T-helper 22 cell (primary cell): ENCODE results near the gene SYT13.

Source experiments
- DNase-seq: peaks from one replicate; pipeline ENCODE4 v3.0.0-alpha.2; 2020; ENCODE audit warnings: low read depth

Gene SYT13, protein sequence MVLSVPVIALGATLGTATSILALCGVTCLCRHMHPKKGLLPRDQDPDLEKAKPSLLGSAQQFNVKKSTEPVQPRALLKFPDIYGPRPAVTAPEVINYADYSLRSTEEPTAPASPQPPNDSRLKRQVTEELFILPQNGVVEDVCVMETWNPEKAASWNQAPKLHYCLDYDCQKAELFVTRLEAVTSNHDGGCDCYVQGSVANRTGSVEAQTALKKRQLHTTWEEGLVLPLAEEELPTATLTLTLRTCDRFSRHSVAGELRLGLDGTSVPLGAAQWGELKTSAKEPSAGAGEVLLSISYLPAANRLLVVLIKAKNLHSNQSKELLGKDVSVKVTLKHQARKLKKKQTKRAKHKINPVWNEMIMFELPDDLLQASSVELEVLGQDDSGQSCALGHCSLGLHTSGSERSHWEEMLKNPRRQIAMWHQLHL

GRCh38 chr11:45285930-45286632, at the start of gene SYT13:
Gene SYT13, minus strand, starts transcription at chr11:45286341. Its CDS starts 134 bp downstream, at chr11:45286207.
- no peak for DNase-seq

DNA sequence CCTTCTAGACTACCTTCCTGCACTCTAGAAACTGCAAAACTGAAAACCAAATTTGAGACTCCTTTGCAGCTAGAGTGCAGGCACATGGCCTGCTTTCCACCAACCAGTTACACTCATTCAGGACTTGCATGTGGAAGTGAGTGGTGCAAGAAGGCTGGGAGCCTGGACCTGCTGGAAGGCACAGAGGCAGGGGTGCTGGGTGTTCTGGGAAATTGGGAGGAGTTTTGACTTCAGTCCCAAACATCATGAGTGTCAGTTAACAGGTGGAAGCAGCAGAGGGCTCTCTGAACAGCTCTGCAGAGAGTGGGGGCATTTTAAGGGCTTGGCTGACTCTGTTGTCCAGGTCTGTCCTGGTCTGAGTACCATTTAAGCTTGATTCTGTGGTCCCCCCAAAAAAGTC, 49.3 kb upstream of the SYT13 start:
- DNase-seq: no peak

GRCh38 chr11:45334836-45335235, 48.7 kb upstream of the SYT13 start:
- no peak for DNase-seq

DNA sequence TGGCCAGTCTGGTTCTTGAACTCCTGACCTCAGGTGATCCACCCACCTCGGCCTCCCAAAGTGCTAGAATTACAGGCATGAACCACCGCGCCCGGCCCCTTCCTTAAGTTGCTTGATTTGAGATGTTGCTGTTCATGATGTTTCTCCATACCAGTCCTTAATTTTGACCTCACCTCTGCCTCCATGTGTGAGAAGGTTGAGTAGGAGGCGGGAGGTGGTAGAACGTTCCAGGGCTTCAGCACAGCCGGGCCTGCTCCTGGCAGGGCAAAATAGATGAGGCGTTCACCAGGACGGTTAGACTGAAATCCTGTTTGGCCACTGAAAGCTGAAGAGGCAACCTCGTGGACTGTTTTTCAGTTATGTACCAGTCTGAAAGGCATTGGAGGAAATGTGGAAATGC, 48.3 kb upstream of the SYT13 start:
- no peak for DNase-seq

DNA sequence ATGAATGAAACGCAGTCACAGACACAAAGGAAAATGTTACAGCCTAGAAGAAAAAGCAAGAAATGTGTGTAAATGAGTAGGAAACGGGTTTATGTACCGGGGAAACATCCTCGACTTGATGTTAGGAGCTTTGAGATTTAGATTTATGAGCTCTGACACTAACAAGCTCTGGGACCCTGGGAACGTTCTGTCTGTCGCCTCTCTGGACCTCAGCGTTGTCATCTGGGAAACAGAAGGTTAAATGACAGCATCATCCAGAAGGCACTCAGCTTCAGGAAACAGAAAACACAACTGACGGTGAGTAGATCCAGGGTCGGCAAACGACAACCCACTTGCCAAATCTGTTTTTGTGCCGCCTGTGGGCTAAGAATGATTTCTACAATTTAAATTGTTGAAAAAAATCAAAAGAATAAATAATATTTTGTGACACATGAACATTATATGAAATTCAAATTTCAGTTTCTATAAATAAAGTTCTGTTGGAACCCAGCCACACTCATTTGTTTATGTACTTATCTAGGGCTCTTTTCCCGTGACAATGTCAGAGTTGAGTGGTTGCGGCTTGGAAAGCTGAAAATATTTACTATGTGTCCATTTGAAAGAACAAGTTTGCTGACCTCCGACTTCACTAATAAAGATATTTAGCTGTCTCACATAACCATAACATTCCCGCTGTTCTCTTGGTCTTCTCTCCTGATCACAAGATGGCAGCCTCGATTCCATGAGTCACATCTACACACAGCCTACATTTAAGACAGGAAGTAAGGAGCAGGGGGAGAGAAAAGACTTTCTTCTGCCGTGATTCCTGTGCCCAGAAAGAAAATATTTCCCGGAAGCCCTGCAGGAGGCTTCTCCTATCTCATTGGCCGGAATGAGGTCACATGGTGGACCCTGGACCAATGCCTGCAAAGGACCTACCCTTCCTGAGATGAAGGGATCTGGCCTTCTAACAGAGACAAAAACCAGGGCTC, 47.1 kb upstream of the SYT13 start:
- no peak for DNase-seq

DNA sequence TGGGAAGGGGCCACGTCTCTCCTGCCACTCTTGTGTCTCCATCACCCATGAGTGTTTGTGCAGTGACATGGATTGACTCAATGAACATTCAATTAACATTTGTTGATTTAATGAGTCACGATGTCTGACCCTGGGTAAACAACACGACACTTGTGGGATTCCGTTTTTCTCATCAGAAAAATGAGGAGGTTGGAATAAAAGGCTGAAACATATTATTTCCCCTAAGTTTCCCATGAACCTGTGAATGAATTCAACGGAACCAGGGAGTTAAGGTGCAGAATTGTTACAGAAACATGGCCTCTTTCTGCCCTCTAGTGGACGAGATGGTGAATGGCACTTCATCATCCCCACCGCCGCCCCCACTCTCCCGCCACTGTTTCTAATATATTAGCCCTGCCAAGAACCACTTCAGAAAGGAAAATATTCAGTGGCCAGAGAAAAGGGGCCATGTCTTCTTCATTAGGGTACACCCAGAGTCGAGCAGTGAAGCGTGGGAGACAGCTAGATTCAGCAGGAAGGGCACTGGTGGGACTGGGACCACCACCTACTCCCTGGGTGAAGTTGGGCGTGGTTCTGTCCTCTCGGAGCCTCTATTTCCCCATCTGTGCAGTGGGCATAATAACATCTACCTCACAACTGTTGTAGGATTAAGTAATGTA, 46.3 kb upstream of the SYT13 start:
- DNase-seq: no peak

- no peak for DNase-seq
These were observed 45.7 kb upstream of the SYT13 start for GRCh38 chr11:45331839-45332238.

GRCh38 chr11:45328726-45329125, 42.6 kb upstream of the SYT13 start:
- DNase-seq: no peak

DNA sequence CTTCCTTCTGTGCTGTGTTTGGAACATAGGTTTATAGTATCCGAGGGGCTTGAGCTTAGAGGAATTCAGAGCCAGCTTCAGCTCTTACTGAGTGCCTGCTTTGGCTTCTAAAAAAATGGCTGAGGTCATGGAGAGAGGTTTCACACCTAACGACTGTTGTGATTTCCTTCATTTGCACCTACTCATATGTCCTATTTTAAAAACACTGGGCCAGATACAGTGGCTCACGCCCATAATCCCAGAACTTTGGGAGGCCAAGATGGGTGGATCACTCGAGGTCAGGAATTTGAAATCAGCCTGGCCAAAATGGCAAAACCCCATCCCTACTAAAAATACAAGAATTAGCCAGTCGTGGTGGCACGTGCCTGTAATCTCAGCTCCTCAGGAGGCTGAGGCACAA, 38.3 kb upstream of the SYT13 start:
- no peak for DNase-seq

DNA sequence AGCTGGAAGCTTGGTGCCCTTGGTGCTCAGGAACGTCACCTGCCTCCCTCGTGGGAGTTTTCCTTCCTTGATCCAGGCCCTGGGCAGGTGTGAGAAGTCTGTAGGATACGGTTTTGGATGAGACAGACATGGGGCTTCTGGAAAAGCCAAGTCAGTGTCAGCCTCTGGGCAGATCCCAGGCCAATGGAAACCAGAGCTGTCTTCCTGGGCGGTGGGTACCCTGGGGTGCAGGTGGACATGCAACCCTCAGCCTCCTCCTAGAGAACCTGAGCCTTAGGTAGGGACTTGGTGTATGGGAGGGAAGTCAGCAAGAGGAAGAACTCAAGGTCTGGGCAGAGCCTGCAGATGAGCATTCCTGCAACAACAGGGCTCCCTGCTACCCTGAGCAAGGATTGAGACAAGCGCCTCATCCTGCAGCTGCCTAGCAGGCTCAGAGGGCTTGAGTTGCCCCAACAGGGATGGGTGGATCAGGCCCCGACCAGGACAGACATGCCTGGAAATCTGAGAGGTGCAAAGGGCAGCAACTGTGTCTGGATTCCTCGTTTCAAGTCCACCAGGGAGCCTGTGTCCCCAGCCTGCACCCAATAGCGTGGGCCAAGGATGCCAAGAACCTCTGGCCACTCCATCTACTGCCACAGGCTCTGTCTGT, 37.6 kb upstream of the SYT13 start:
- no peak for DNase-seq

GRCh38 chr11:45322891-45323600, 36.9 kb upstream of the SYT13 start:
- no peak for DNase-seq

DNA sequence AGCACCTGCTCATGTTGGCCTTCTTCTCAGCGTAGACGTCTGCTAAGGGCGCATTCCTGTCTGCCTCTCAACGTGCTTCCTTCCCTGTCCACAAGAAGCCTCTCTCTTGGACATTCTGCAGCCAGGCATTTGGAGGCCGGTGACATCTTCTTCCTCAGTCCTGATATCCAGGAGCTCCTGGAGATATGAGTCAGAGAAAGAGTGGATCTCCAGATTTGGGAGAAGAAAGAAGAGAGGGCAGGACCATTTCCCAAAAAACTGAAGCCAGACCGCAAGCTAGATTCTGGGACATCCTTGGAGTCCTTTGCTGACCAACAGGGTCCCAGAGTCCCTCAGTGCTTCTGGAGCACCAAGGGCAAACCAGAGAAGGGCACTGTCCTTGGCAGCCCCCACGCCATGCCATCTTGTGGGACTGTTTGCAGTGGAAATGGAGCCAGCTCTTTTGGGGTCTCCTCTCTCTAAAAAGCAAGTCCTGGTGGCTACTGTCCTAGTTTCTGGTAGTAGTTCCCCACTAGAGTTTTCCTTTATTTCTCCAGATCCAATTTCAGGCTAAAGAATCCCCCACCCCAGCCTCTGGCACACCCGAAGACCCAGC, 36.1 kb upstream of the SYT13 start:
- no peak for DNase-seq

DNA sequence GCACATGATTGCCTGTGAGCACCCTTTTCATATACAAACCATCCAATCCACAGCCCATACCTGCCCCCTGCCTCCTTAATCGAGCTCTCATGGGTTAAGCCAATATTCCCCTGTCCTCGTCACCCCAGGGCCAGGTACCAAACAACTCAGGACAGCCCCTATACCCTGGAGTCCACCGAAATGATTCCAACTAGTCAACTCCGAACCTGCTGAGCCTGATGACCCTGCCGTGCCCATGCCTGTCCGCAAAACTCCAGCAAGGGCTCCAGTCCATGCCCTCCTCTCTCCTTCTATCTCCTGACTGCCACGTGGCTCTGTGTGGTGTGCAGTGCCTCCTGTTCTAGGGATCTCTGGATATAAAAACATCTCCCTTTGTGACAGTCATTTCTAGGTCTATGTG, 35.5 kb upstream of the SYT13 start:
- DNase-seq: no peak

DNA sequence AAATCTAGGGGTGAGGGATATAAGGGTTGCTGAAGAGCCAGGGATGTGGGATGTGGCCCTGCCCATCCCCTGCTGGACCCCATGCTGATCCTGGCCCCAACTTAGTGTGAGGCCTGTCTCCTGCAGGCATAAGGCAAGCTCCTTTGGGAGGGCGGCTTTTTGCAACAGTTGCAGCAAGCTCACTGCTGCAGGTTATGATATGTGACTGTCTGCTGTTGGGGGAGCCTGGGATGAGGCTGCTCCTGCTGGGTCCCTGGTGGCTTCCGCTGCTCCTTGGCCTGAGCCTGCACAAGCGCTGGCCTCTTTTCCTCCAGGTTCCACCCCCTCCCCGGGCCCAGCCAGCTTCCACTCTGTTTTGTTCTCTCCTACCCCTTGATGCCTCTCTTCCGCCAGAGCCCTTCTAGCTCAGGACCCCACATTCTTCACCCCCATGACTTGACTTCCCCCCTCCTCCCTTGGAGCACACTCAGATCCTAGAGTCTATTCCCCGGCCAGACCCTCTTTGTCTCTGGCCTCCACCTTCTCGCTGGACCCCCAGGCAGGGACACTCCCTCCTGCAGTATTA, 35.0 kb upstream of the SYT13 start:
- DNase-seq: no peak

DNA sequence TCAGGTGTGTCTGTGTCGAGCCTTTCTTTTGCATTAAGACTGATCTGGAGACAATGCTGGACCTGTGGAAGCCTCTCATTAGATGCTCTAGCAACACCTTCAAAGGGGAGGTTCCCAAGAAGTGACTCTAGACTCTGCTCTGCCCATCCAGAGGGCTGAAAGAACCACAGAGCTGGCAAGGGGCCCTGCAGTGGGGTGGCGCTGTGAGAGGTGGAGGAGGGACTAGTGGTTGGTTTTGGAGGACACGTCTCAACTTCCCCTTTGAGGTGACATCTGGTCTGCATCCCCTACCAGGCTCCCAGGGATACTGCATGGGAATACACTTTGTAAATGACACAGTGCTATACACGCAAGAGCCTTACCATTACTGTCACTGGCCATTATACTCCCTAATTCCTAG, 34.2 kb upstream of the SYT13 start:
- DNase-seq: no peak

DNA sequence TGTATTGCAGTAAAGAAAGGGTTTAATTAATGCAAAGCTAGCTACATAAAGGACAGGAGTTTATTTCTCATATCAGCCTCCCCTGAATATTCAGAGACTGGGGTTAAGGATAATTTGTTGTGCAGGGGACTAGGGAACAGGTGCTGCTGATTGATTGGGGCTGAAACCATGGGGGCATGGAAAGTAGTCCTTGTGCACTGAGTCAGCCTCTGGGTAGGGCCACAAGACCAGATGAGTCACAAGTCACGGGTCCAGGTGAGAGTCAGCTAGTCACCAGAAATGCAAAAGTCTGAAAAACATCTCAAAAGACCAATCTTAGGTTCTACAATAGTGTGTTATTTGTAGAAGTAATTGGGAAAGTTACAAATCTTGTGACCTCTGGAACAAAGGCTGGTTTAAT, 32.9 kb upstream of the SYT13 start:
- no peak for DNase-seq

DNA sequence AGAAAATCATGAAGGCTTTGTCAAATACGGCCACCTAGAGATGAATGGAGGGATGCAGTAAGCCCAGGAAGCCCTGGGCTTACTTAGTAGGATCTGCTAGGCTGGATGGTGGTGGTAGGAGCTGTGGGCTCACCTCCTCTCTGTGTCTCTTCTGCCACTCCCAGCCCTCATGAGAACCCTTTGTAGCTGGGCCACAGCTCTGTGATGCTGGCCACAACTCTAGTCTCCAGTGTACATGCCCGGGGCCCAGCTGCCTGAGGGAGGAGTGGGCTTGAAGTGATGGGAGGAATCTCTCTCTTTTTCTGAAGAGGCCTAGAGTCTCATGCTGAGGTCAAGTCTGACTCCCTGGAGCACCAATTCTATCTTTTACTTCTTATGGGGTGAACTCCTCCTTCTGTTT, 32.4 kb upstream of the SYT13 start:
- no peak for DNase-seq

GRCh38 chr11:45316258-45316657, 30.1 kb upstream of the SYT13 start:
- DNase-seq: no peak

DNA sequence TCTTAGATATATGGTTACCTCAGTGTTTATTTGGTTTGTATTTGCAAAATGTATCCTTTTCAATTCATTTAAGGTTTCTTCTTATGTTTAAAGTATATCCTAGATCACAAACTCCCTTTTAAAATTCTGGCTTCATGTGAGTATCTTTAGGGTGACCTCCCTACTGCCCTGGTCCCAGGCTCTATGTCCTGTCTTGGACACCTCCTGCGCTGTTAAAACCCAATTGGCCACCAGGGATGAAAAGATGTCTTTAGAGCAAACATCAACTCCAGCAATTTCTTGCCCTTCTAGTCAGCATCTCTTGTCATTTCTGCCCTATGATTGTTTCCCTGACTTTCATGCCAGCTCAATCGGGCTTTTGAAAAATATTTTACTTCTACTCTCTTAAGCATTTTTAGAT, 28.8 kb upstream of the SYT13 start:
- no peak for DNase-seq
